ENCODE measurements around the gene CHST15. TPM values are rescaled to one million over a fixed set of nuclear protein-coding genes. Genes with fewer than 3 reads are reported as not detected.

Gene CHST15
- total and polyA plus RNA-seq, 12 donors: 5.2 to 54.5 (median 29.2) TPM

DNA sequence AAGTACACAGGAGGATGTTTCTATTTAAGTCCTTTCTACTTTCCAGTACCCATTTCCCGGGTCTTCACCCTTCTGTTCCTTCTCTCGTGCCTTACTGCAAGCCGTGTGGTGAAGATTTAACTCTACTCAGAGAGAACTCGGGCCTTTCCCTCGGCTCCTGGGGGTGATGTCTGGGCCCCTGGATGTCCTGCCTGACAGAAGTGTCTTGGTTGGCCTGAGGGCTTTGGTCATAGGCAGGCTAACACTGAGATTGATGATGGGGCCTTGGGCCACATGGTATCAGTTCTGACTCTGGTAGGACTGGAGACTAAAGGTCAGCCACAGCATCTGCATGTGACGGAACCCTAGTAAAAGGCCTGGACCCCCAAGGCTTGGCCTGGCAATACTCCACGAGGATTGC lies 80.4 kb downstream of the CHST15 start:
- Histone ChIP-seq H3K4me1 (replicated peaks in 1 of 2) (no peaks in the 10 kb centered on the region), H3K4me3 (no peak overlapping the region), H3K9me3 (replicated peaks in 1 of 3) (no peaks in the 10 kb centered on the region), H3K27me3 (no peaks in the 10 kb centered on the region), H3K27ac (no peak overlapping the region), H3K36me3 (replicated peaks in 1 of 2) (peaks cover 0 to 27% of the 10 kb centered on the region in 2 donors)
- DNase-seq: no peak
- intact Hi-C loops (cut with DNase I): no loop called here
- 84 to 94% (median 90%) methylated on average over 5 to 7 of the region's 7 CpGs for WGBS, 4 donors
- no peak for TF ChIP-seq POLR2A (IDR thresholded peaks at IDR 0.05)
- TF ChIP-seq, protein P1, sequence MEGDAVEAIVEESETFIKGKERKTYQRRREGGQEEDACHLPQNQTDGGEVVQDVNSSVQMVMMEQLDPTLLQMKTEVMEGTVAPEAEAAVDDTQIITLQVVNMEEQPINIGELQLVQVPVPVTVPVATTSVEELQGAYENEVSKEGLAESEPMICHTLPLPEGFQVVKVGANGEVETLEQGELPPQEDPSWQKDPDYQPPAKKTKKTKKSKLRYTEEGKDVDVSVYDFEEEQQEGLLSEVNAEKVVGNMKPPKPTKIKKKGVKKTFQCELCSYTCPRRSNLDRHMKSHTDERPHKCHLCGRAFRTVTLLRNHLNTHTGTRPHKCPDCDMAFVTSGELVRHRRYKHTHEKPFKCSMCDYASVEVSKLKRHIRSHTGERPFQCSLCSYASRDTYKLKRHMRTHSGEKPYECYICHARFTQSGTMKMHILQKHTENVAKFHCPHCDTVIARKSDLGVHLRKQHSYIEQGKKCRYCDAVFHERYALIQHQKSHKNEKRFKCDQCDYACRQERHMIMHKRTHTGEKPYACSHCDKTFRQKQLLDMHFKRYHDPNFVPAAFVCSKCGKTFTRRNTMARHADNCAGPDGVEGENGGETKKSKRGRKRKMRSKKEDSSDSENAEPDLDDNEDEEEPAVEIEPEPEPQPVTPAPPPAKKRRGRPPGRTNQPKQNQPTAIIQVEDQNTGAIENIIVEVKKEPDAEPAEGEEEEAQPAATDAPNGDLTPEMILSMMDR (IDR thresholded peaks at IDR 0.05): no peak

DNA sequence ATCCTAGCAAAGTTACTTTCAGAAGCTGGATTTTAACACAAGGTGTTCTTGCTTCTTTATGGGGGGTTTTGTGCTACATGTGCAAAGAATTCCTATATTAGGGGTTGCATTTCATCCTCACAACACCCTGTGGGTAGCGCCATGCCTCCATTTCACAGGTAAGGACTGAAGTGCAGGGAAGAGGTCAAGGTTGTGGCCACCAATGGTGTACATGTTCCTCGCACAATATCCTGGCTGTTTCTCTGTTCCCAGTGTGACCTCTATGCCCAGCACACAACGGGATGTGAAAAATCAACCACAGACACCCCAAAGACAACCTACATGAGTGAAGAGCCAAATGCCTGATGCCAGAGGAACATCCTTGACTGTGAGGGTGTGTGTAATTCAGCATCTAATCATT lies 80.8 kb downstream of the CHST15 start:
- no peaks in the 10 kb centered on the region for H3K9me3 ChIP-seq (replicated peaks in 1 of 3)
- intact Hi-C loops (cut with DNase I): no loop called here
- H3K27me3 ChIP-seq: no peaks in the 10 kb centered on the region
- TF ChIP-seq, protein P1 (IDR thresholded peaks at IDR 0.05): no peak
- no peak for TF ChIP-seq POLR2A (IDR thresholded peaks at IDR 0.05)
- no peaks in the 10 kb centered on the region for H3K4me1 ChIP-seq (replicated peaks in 1 of 2)
- H3K4me3 ChIP-seq: no peak overlapping the region
- WGBS, 4 donors: 54 to 91% (median 68%) methylated on average over 3 of the region's 3 CpGs
- H3K27ac ChIP-seq: no peak overlapping the region
- no peak for DNase-seq
- peaks cover 0 to 31% of the 10 kb centered on the region in 2 donors for H3K36me3 ChIP-seq (replicated peaks in 1 of 2)

- 85 to 93% (median 91%) methylated on average over 5 of the region's 5 CpGs for WGBS, 4 donors
- Histone ChIP-seq H3K9me3 (replicated peaks in 1 of 3) (no peaks in the 10 kb centered on the region), H3K4me3 (no peak overlapping the region), H3K4me1 (replicated peaks in 1 of 2) (no peaks in the 10 kb centered on the region), H3K27ac (no peak overlapping the region), H3K27me3 (no peaks in the 10 kb centered on the region), H3K36me3 (replicated peaks in 1 of 2) (peaks cover 0 to 31% of the 10 kb centered on the region in 2 donors)
- no peak for DNase-seq
- intact Hi-C loops (cut with DNase I): no loop called here
- TF ChIP-seq POLR2A (IDR thresholded peaks at IDR 0.05): no peak
- TF ChIP-seq, protein P1 (IDR thresholded peaks at IDR 0.05): no peak
Observed at GRCh38 chr10:124012066-124012465, 81.3 kb downstream of the CHST15 start.

DNA sequence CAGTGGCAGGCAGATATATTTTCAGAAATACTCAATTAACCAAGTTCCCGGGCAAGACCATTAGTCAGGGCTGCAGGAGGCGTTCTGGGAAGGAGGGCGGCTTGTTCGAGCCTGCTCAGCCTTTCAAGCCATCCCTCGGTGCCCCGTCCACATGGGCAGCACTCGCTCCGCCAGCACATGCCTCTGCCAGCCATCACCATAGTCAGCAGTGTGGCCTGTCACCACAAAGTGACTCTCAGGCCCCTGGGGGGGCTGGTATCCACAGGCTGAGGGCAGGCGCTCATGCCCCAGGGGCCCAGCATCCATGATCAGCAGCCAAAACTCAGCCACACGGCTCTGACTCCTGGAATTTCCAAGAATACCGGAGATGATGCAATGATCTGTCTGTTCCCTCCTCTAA lies 81.9 kb downstream of the CHST15 start:
- WGBS, 4 donors: 85 to 91% (median 86%) methylated on average over 10 to 11 of the region's 11 CpGs
- H3K36me3 ChIP-seq (replicated peaks in 1 of 2): peaks cover 0 to 31% of the 10 kb centered on the region in 2 donors
- no peak overlapping the region for H3K27ac ChIP-seq
- no peak overlapping the region for H3K4me3 ChIP-seq
- intact Hi-C loops (cut with DNase I): no loop called here
- no peak for TF ChIP-seq POLR2A (IDR thresholded peaks at IDR 0.05)
- TF ChIP-seq, protein P1 (IDR thresholded peaks at IDR 0.05): no peak
- no peak for DNase-seq
- no peaks in the 10 kb centered on the region for H3K4me1 ChIP-seq (replicated peaks in 1 of 2)
- no peaks in the 10 kb centered on the region for H3K27me3 ChIP-seq
- H3K9me3 ChIP-seq (replicated peaks in 1 of 3): no peaks in the 10 kb centered on the region

Measured in adrenal gland (tissue), 12 donors.